ENCODE measurements around the gene TIGD4.
A peak's percentile ranks its signal among the peaks of the same experiment; 100 is the strongest.
"Not testable (repeated sequence)": the region's sequence is repeated elsewhere in the genome, so short reads cannot be mapped to it uniquely, and the experiment has no call there.

Gene TIGD4

GRCh38 chr4:152784490-152785350 is 5.2 kb upstream of the TIGD4 start:
- DNase-seq (ENCODE audit: extremely low read depth in 1 of 2, low read depth in 1 of 2) = no peak

- no peak for DNase-seq (ENCODE audit: extremely low read depth in 1 of 2, low read depth in 1 of 2)
Observed at GRCh38 chr4:152780267-152780778, 793 bp upstream of the TIGD4 start.

- peak in 1 of 2 donors; percentile 16 for DNase-seq (ENCODE audit: extremely low read depth in 1 of 2, low read depth in 1 of 2)
Observed at GRCh38 chr4:152778656-152779512, 646 bp downstream of the TIGD4 start.

DNA sequence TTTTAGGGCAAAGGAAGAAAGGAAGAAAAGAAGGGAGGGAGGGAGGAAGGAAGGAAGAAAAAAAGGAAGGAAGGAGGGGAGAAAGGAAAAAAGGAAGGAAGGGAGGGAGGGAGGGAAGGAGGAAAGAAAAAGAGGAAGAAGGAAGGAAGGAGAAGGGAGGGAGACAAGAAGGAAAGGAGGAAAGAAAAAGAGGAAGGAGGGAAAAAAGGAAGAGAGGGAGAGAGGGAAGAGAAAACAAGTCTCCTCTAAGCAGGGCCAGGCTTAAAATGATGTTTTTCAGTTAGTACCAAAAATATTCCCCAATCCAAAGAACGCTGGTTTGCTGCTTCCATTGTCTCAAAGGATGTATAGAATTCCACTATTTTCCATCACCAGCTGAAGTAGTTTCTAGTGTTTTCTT is 2.0 kb downstream of the TIGD4 start:
- no peak for DNase-seq (ENCODE audit: extremely low read depth in 1 of 2, low read depth in 1 of 2)

GRCh38 chr4:152776352-152776751 is 3.2 kb downstream of the TIGD4 start:
- DNase-seq (ENCODE audit: extremely low read depth in 1 of 2, low read depth in 1 of 2) = no peak

GRCh38 chr4:152773953-152774352 is 5.6 kb downstream of the TIGD4 start:
- no peak for DNase-seq (ENCODE audit: extremely low read depth in 1 of 2, low read depth in 1 of 2)

DNA sequence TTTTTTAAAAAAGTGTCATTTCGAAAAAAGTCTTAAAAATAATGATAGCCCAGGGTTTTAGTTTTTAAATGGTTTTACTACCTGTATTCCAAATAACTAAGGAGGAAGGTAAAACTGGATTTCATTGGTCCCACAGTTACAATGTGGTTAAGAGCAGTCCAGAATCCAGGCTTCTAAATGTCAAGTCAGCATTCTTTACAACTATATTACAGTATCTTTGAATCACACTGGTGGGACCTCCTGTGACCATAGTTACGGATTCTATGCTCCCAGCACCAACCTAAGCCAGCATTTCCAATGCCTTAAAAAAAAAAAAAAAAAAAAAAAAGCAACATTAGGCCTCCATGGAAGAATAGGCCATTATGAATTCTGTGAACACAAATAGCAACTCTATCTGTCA is 6.2 kb downstream of the TIGD4 start:
- no peak for DNase-seq (ENCODE audit: extremely low read depth in 1 of 2, low read depth in 1 of 2)

DNA sequence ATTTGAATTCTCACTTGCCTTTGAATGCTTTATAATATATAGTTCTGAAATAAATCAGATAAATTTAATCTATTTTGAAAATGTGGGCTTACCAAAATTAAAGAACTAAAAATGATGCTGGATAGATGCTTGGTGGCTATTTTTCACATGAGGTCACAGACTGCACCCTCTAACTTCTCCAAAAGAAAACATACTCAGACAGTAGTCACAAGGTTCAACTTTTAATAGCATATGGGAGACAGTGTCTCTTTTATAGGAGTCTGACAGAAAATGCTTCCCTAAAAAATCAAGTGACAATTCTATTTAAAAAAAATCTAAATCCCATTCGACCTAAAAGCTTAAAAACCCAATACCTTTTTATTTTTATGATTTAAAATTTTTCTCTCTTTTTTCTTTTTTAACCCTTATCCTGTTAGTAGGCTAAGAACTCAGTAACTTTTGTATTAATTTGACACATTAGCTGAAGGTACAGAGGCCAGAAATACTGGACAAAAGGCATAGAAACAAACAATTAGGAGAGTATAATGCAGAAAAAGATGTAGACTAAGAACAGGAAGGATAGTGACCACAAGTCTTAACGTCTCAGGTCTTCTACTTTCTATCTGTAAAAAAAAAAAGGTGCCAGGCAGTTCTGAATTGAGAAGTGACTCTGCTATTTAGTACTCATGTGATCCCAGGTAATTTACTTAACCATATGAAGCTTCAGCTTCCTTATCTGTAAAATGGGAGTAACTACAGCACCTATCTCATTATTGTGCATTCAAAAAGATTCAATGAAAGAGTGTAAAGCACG is 7.6 kb downstream of the TIGD4 start:
- DNase-seq (ENCODE audit: extremely low read depth in 1 of 2, low read depth in 1 of 2) = no peak

- not testable (repeated sequence) for DNase-seq (ENCODE audit: extremely low read depth in 1 of 2, low read depth in 1 of 2)
Observed at GRCh38 chr4:152765069-152765737, 14.3 kb downstream of the TIGD4 start.

DNA sequence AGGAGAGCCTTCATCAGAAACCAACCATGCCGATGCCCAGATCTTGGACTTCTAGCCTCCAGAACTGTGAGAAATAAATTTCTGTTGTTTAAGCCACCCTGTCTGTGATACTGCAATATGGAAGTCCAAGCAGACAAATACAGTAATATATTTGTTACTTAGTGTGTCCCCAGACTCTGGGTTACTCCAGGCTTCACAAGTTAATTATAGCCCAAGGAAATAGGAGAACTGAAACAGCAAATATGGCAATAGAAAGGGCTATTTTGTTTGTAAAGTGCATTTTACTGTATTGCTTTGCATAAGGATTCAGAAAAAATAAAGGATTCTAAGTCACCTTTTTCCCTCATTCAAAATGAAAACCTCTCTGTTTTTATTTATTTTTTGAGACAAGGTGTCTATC is 15.7 kb downstream of the TIGD4 start:
- DNase-seq (ENCODE audit: extremely low read depth in 1 of 2, low read depth in 1 of 2) = no peak

GRCh38 chr4:152748619-152749018 is 30.9 kb downstream of the TIGD4 start:
- no peak for DNase-seq (ENCODE audit: extremely low read depth in 1 of 2, low read depth in 1 of 2)

DNA sequence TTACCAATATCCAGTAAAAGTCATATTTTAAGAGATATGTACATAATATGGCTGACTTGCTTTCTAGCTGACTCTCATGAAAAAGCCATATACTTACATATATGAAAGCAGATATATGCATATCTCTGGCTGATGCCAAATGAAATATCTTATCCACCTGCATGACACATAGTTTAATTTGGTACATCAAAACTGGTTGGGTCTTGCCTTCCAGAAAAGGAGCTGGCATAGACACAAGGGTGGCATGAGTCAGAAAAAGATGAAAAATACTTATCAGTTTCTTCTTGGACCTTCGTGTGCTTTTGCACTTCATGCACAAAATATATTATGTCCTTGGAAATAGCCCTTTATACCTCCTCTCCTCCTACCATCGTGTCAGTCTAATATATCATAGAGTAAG is 32.1 kb downstream of the TIGD4 start:
- no peak for DNase-seq (ENCODE audit: extremely low read depth in 1 of 2, low read depth in 1 of 2)

- DNase-seq (ENCODE audit: extremely low read depth in 1 of 2, low read depth in 1 of 2) = no peak
Observed at GRCh38 chr4:152738827-152739226, 40.7 kb downstream of the TIGD4 start.

DNA sequence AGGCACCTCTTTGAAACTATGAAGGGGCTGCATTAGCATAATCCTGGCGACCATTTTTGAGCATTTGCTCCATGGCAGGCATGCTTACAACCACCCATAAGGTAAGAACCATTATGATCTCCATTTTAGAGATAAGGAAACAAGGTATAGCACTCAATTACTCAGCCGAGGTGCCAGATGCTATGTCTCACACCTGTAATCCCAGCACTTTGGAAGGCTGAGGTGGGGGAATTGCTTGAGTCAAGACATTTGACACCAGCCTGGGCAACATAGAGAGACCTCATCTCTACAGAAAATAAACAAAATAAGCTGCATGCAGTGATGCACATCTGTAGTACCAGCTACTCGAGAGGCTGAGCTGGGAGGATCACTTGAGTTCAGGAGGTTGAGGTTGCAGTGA is 43.6 kb downstream of the TIGD4 start:
- DNase-seq (ENCODE audit: extremely low read depth in 1 of 2, low read depth in 1 of 2) = no peak

- DNase-seq (ENCODE audit: extremely low read depth in 1 of 2, low read depth in 1 of 2) = no peak
Observed at GRCh38 chr4:152735396-152735859, 44.1 kb downstream of the TIGD4 start.

GRCh38 chr4:152734699-152735050 is 44.9 kb downstream of the TIGD4 start:
- no peak for DNase-seq (ENCODE audit: extremely low read depth in 1 of 2, low read depth in 1 of 2)

DNA sequence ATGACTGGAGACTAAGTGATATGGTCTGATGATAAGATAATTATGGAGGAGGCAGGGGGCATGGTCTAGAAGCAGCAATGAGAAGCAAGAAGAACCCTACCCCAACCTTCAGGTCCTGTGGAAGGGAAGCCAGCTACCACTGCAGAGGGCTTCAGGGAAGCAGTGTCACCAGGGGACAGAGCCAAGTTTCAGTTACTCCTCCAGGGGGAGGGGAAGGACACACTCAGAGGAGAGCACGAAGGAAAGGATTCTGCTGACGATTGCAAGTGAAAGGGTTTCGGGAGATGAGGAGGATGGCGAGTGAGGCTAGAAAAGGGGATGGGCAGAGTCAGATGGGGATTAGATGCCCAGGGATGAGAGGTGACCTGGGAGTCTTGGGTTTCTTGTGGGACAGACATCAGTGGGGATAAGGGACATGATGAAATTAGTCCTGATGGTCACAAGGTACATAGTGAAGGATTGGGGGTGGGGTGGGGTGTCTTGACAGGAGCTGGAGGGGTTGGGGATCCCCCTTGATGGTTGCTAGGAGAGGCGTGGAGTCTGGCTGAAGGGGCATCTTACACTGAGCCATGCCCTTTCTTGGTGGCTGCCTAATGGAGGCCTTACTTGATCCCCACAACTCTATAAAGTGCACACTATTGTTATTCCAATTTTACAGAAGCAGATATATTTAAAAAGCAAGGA is 45.4 kb downstream of the TIGD4 start:
- no peak for DNase-seq (ENCODE audit: extremely low read depth in 1 of 2, low read depth in 1 of 2)

DNA sequence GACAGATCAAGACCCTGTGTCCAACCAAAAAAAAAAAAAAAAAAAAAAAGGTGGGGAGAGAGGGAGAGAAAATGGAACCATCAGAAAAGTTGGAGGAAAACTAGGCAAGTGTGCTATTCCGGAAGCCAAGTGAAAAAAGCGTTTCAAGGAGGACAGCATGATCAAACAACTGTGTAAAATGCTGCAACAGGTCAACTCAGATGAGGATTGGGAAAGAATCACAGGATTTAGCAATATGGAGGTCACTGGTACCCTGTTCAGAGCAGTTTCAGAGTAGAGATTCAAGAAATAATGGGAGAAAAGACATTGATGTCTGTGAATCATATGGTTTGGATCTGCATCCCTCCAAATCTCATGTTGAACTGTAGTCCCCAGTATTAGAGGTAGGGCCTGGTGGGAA is 47.5 kb downstream of the TIGD4 start:
- DNase-seq (ENCODE audit: extremely low read depth in 1 of 2, low read depth in 1 of 2) = no peak

DNA sequence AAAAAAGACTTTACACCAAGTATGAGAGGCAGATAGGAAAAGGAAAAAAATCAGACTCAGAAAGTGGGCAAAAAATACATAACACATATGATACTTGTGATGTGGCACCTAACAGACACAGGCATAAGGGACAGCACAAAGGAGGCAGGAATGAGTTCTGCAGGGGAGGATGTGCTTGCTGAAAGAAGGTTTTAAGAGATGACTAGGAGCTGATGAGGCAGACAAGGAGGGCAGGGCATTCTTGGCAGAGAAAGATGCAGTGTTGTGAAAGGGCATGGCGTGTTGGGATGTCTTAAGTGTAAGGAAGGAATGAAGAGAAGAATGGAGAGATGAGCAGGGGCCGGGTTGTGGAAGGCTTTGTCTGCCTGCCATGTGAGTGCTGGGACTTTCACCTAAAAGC is 50.1 kb downstream of the TIGD4 start:
- no peak for DNase-seq (ENCODE audit: extremely low read depth in 1 of 2, low read depth in 1 of 2)

GRCh38 chr4:152728343-152728742 is 51.2 kb downstream of the TIGD4 start:
- DNase-seq (ENCODE audit: extremely low read depth in 1 of 2, low read depth in 1 of 2) = no peak
